Activated gamma-delta T cell treated with Interleukin-2 at 50 U/mL for 16 hours (primary cell): ENCODE data around the gene ANKRD65.
"Not testable (repeated sequence)": the region's sequence is repeated elsewhere in the genome, so short reads cannot be mapped to it uniquely, and the experiment has no call there.

Experiments used
- DNase-seq: peaks from one replicate; pipeline ENCODE4 v3.0.0-alpha.2; 2020

Gene ANKRD65

GRCh38 chr1:1421147-1421906 lies at the start of gene ANKRD65:
Gene ANKRD65, minus strand, starts transcription at chr1:1421276. Its CDS starts 271 bp downstream, at chr1:1421005.
- DNase-seq, result no peak

- DNase-seq, result not testable (repeated sequence)
Observed at GRCh38 chr1:1468196-1468985, 47.3 kb upstream of the ANKRD65 start.

GRCh38 chr1:1463312-1463711 lies 42.2 kb upstream of the ANKRD65 start:
- no peak for DNase-seq

- DNase-seq, result no peak
Observed at GRCh38 chr1:1462318-1462966, 41.4 kb upstream of the ANKRD65 start.

- DNase-seq, result no peak
Observed at GRCh38 chr1:1461721-1462317, 40.7 kb upstream of the ANKRD65 start.

GRCh38 chr1:1460540-1461130 lies 39.6 kb upstream of the ANKRD65 start:
- no peak for DNase-seq

- DNase-seq, result not testable (repeated sequence)
Observed at GRCh38 chr1:1459711-1460110, 38.6 kb upstream of the ANKRD65 start.

GRCh38 chr1:1459156-1459555 lies 38.1 kb upstream of the ANKRD65 start:
- not testable (repeated sequence) for DNase-seq

GRCh38 chr1:1456683-1457255 lies 35.7 kb upstream of the ANKRD65 start:
- not testable (repeated sequence) for DNase-seq

GRCh38 chr1:1455934-1456333 lies 34.9 kb upstream of the ANKRD65 start:
- DNase-seq, result not testable (repeated sequence)

- DNase-seq, result no peak
Observed at GRCh38 chr1:1455366-1455884, 34.3 kb upstream of the ANKRD65 start.

GRCh38 chr1:1454286-1455056 lies 33.4 kb upstream of the ANKRD65 start:
- not testable (repeated sequence) for DNase-seq

- DNase-seq, result no peak
Observed at GRCh38 chr1:1452882-1453281, 31.8 kb upstream of the ANKRD65 start.

GRCh38 chr1:1452365-1452739 lies 31.3 kb upstream of the ANKRD65 start:
- DNase-seq, result not testable (repeated sequence)

GRCh38 chr1:1451696-1452364 lies 30.8 kb upstream of the ANKRD65 start:
- DNase-seq, result no peak

- DNase-seq, result not testable (repeated sequence)
Observed at GRCh38 chr1:1450616-1451015, 29.5 kb upstream of the ANKRD65 start.

- DNase-seq, result no peak
Observed at GRCh38 chr1:1449099-1449739, 28.1 kb upstream of the ANKRD65 start, which contains the start of gene ATAD3C. Gene ATAD3C, plus strand, starts transcription at chr1:1449689. Its CDS starts 995 bp downstream, at chr1:1450684.

- not testable (repeated sequence) for DNase-seq
Observed at GRCh38 chr1:1446631-1447030, 25.6 kb upstream of the ANKRD65 start.

- no peak for DNase-seq
Observed at GRCh38 chr1:1442069-1442770, 21.1 kb upstream of the ANKRD65 start.
